Calu3 (cell line): ENCODE data around the gene KEL. TPM values are rescaled to one million over a fixed set of nuclear protein-coding genes. Genes with fewer than 3 reads are reported as not detected.

Experiments
- BruUV-seq: library from RNA; stranded (reverse); fragments of 400-500 nt; replicated peaks from 2 replicates; lab custom pipeline; 2021; lab: Mats Ljungman, UMichigan
- CTCF ChIA-PET: fragments of 300-600 bp; sonication (Branson Sonifier 250); formaldehyde crosslinking; loops from one replicate; lab custom pipeline; 2022; ENCODE audit warnings: antibody characterized with exemption; lab: Charles Lee
- DNase-seq: peaks from one replicate; pipeline ENCODE4 v3.0.0; 2022
- H3K27ac Mint-ChIP-seq: one replicate; pipeline ENCODE4 v1.8.0; 2022; ENCODE audit warnings: mixed read lengths; ENCODE audit not compliant: unreplicated experiment
- H3K27me3 Mint-ChIP-seq: one replicate; pipeline ENCODE4 v1.8.0; 2022; ENCODE audit warnings: mixed read lengths; ENCODE audit not compliant: unreplicated experiment
- H3K36me3 Mint-ChIP-seq: one replicate; pipeline ENCODE4 v1.8.0; 2022; ENCODE audit warnings: mild to moderate bottlenecking, moderate library complexity, mixed read lengths; ENCODE audit not compliant: insufficient read depth, unreplicated experiment
- H3K4me1 Mint-ChIP-seq: one replicate; pipeline ENCODE4 v1.8.0; 2022; ENCODE audit warnings: mild to moderate bottlenecking, low read depth, mixed read lengths; ENCODE audit not compliant: unreplicated experiment
- H3K4me3 Mint-ChIP-seq: one replicate; pipeline ENCODE4 v1.8.0; 2022; ENCODE audit warnings: mild to moderate bottlenecking, low read depth, moderate library complexity, mixed read lengths; ENCODE audit not compliant: unreplicated experiment
- H3K9me3 Mint-ChIP-seq: one replicate; pipeline ENCODE4 v1.8.0; 2022; ENCODE audit warnings: low read depth, mixed read lengths; ENCODE audit not compliant: unreplicated experiment
- intact Hi-C: fragments of 100-400 bp; cut with micrococcal nuclease; formaldehyde crosslinking; loops from one replicate; pipeline ENCODE4 v1.10.0; 2022; ENCODE audit not compliant: unreplicated experiment
- total RNA-seq: library from RNA; stranded (reverse); gene quantifications from 2 replicates; pipeline ENCODE4 v1.2.3, GENCODE V29; 2022
- TF ChIP-seq, protein P1 (sequence below): fragments of 200-600 bp; IDR thresholded peaks from one replicate; pipeline ENCODE4 v1.8.0; 2022; ENCODE audit warnings: antibody characterized with exemption; ENCODE audit not compliant: unreplicated experiment

Gene KEL
- total RNA-seq, 1 experiment from 2014 or later = not detected

DNA sequence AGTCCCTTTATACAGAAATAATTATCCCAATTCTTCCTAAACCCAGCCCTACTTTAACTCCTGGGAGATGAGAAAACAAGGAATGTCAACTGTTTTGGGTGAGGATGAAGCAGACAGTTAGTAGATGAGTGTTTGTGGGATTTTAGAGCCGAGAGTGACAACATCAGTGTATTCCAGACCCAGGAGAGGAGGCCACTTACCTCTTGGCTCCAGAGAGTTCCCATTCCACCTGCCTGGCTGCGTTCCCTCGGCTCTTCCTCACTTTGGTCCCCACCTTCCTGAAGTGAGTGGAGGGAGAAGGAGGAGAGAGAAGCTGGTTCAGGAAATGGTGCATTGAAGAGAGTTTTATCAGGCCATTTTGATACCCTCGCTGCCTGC is 579 bp downstream of the KEL start:
- no peak overlapping the region for H3K27ac Mint-ChIP-seq
- no peaks in the 10 kb centered on the region for H3K36me3 Mint-ChIP-seq
- BruUV-seq = no TSS peak
- peaks cover 49% of the 10 kb centered on the region for H3K27me3 Mint-ChIP-seq
- H3K4me3 Mint-ChIP-seq = no peak overlapping the region
- intact Hi-C loops = loop anchor here (1.0 to 5.0 kb wide), 2 partner anchors 80 to 109 kb away; no protein-coding TSS in a partner anchor
- H3K9me3 Mint-ChIP-seq = no peaks in the 10 kb centered on the region
- CTCF ChIA-PET = interaction anchor here (0.9 to 2.5 kb wide), 10 partner anchors 52 to 254 kb away, joined by 3 to 40 read pairs (median 6); partner anchors contain the start of gene EPHB6
- DNase-seq = no peak
- H3K4me1 Mint-ChIP-seq = peaks cover 10% of the 10 kb centered on the region
- TF ChIP-seq, protein P1, sequence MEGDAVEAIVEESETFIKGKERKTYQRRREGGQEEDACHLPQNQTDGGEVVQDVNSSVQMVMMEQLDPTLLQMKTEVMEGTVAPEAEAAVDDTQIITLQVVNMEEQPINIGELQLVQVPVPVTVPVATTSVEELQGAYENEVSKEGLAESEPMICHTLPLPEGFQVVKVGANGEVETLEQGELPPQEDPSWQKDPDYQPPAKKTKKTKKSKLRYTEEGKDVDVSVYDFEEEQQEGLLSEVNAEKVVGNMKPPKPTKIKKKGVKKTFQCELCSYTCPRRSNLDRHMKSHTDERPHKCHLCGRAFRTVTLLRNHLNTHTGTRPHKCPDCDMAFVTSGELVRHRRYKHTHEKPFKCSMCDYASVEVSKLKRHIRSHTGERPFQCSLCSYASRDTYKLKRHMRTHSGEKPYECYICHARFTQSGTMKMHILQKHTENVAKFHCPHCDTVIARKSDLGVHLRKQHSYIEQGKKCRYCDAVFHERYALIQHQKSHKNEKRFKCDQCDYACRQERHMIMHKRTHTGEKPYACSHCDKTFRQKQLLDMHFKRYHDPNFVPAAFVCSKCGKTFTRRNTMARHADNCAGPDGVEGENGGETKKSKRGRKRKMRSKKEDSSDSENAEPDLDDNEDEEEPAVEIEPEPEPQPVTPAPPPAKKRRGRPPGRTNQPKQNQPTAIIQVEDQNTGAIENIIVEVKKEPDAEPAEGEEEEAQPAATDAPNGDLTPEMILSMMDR = no peak

DNA sequence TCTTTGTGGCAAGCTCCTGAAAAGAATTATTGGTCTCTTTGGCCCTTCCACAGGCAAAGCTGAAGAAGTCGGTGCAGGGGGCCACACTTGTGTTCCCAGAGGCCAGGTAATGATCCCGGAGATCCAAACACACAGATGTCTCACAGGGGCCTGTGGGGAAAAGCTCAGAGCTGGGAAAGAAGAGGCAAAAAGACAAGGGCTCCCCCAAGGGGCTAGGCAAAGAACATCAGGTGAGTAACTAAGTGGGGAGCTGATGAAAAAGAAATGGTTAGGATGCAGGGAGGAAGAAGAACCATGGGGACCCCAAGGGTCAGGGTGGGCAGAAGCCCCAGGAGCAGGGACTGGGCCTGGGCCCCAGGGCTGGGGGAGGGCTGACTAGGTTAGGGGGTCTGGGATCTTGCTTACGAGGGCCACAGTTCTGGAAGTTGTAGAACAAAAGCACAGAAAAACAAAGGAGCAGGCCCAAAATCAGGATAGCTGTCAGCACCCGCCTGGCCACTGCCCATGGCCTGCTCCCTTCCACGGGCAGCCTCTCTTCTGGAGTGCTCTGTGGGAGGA is 1.1 kb downstream of the KEL start:
- H3K36me3 Mint-ChIP-seq = no peaks in the 10 kb centered on the region
- H3K27me3 Mint-ChIP-seq = peaks cover 49% of the 10 kb centered on the region
- H3K4me1 Mint-ChIP-seq = peaks cover 15% of the 10 kb centered on the region
- peaks cover 2% of the 10 kb centered on the region for H3K9me3 Mint-ChIP-seq
- TF ChIP-seq, protein P1 = peak; percentile 25
- intact Hi-C loops = loop anchor here (1.0 to 5.0 kb wide), 2 partner anchors 80 to 109 kb away; no protein-coding TSS in a partner anchor
- no TSS peak for BruUV-seq
- CTCF ChIA-PET = interaction anchor here (0.9 to 2.5 kb wide), 11 partner anchors 35 to 254 kb away, joined by 3 to 40 read pairs (median 5); partner anchors contain the start of gene EPHB6
- H3K4me3 Mint-ChIP-seq = no peak overlapping the region
- DNase-seq = peak; percentile 43
- no peak overlapping the region for H3K27ac Mint-ChIP-seq

DNA sequence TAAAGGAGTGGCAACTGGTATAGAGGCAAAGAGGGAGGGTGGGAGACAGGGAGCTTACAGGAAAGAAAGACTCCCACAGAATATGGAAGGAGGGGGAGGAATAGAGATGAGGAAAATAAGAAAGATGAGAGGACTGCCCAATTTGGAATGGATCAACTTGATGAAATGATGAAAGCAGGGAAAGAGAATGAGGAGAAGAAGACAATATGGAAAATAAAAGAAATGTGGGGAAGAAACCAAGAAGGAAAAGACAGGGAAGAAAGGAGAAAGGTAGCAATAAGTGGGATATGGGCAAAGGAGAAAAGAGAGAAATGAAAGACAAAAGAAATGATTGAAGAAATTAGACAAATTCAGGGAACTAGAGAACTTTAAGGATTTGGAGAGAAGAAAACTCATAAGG is 3.0 kb downstream of the KEL start:
- no peak overlapping the region for H3K4me3 Mint-ChIP-seq
- DNase-seq = no peak
- CTCF ChIA-PET = interaction anchor here (0.6 to 2.5 kb wide), 2 partner anchors 78 to 1254 kb away, joined by 4 to 40 read pairs; no protein-coding TSS in a partner anchor
- peaks cover 10% of the 10 kb centered on the region for H3K9me3 Mint-ChIP-seq
- H3K36me3 Mint-ChIP-seq = no peaks in the 10 kb centered on the region
- peaks cover 20% of the 10 kb centered on the region for H3K4me1 Mint-ChIP-seq
- H3K27me3 Mint-ChIP-seq = peaks cover 49% of the 10 kb centered on the region
- intact Hi-C loops = no loop called here
- TF ChIP-seq, protein P1 = no peak
- no peak overlapping the region for H3K27ac Mint-ChIP-seq
- no TSS peak for BruUV-seq

DNA sequence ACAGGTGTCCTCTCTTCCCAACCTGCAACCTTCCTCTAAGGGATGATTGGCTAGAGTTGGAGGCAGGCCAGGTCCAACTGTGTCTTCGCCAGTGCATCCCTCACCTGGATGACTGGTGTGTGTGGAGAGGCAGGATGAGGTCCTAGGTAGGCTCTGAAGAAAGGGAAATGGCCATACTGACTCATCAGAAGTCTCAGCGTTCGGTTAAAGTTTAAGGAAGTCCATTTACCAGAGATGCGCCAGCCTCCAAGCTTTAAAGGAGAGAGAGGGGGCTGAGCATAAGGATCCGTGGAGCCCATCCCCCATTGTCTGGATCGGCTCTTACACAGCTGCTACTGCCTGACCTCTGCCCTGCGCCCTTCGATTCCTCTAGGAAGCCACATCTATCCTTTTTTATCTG is 4.4 kb downstream of the KEL start:
- CTCF ChIA-PET = interaction anchor here (1.2 to 1.4 kb wide), 3 partner anchors 10 to 91 kb away, joined by 3 read pairs; no protein-coding TSS in a partner anchor
- peaks cover 15% of the 10 kb centered on the region for H3K9me3 Mint-ChIP-seq
- peaks cover 49% of the 10 kb centered on the region for H3K27me3 Mint-ChIP-seq
- TF ChIP-seq, protein P1 = no peak
- no peak overlapping the region for H3K4me3 Mint-ChIP-seq
- no peak for DNase-seq
- H3K36me3 Mint-ChIP-seq = no peaks in the 10 kb centered on the region
- intact Hi-C loops = no loop called here
- BruUV-seq = no TSS peak
- no peak overlapping the region for H3K27ac Mint-ChIP-seq
- H3K4me1 Mint-ChIP-seq = peaks cover 20% of the 10 kb centered on the region
